Measurements from ENCODE around the gene FHOD3.

Gene FHOD3

DNA sequence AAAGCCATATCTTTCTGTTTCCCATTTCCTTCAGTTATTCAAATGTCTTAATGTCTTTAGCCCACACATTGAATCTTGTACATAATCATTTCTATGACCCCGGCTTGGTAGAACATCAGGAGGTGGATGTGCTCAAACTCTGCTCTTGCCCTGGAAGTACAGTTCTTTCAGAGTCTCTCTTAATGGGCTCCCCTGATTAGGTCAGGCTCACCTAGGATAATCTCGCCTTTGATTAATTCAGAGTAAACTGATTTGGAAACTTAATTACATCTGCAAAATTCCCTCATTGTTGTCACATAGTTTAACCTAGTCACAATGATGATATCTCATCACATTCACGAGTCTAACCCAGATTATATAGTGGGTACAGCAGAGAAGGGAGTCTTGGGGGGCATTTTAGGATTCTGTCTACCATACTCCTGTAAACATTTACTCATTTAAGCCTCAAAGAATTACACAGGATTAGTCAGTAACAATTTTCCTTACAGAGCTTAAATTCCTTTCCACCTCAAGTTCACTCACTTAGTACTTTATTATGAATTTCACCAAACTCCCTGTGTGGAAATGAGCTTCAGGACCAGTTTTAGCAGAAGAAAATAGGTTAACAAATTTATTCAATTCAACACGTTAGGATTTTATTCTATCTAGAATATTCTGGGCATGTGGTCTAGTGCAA lies 135.5 kb downstream of the FHOD3 start:
- TF ChIP-seq, protein P1, sequence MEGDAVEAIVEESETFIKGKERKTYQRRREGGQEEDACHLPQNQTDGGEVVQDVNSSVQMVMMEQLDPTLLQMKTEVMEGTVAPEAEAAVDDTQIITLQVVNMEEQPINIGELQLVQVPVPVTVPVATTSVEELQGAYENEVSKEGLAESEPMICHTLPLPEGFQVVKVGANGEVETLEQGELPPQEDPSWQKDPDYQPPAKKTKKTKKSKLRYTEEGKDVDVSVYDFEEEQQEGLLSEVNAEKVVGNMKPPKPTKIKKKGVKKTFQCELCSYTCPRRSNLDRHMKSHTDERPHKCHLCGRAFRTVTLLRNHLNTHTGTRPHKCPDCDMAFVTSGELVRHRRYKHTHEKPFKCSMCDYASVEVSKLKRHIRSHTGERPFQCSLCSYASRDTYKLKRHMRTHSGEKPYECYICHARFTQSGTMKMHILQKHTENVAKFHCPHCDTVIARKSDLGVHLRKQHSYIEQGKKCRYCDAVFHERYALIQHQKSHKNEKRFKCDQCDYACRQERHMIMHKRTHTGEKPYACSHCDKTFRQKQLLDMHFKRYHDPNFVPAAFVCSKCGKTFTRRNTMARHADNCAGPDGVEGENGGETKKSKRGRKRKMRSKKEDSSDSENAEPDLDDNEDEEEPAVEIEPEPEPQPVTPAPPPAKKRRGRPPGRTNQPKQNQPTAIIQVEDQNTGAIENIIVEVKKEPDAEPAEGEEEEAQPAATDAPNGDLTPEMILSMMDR (IDR thresholded peaks at IDR 0.05; ENCODE audit: low read depth, low read length, missing control alignments): no peak
- no peak for DNase-seq (ENCODE audit: extremely low read depth, low read depth)

DNA sequence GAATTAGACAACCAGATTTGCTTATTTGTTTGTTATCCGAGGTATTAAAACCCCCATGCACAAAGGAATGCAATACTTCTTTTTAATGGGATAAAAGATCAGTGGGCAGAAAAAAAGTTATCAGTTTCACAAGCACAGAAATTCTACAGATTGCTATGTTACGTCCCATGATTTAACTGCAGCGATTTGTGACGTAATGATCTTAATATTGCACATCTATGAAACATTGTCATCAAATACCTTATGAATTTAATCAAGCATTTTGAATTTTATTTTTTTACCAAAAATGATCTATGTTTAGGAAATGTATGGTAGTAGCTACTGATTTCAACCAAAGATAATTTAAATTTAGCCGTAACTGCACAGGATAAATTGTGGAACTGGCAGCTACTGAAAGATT lies 138.9 kb downstream of the FHOD3 start:
- no peak overlapping the region for H3K4me3 ChIP-seq (replicated peaks; ENCODE audit: low read depth, low read length)
- no peak for DNase-seq (ENCODE audit: extremely low read depth, low read depth)
- TF ChIP-seq, protein P1 (IDR thresholded peaks at IDR 0.05; ENCODE audit: low read depth, low read length, missing control alignments): no peak

More for the DNA sequence above, 135.5 kb downstream of the FHOD3 start:
- no peak overlapping the region for H3K4me3 ChIP-seq (replicated peaks; ENCODE audit: low read depth, low read length)

DNA sequence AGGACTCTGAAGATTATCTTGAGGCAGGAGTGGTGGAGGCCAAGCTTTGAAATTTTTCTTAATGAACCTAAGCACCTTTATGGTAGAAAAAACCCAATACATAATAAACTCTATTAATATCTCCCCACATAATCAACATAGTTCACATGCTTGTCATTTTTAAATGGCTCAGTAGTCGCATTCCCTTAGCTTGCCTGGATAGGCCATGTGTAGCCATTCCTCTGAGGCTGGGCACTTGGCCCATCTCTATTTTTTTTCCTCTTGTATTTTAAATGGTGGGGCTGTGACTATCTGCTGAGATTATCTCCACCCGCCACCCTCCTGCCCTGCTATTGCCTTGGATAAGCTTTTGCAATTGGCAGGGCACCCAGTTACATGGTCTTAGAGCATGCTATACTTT lies 143.1 kb downstream of the FHOD3 start:
- no peak for DNase-seq (ENCODE audit: extremely low read depth, low read depth)

DNA sequence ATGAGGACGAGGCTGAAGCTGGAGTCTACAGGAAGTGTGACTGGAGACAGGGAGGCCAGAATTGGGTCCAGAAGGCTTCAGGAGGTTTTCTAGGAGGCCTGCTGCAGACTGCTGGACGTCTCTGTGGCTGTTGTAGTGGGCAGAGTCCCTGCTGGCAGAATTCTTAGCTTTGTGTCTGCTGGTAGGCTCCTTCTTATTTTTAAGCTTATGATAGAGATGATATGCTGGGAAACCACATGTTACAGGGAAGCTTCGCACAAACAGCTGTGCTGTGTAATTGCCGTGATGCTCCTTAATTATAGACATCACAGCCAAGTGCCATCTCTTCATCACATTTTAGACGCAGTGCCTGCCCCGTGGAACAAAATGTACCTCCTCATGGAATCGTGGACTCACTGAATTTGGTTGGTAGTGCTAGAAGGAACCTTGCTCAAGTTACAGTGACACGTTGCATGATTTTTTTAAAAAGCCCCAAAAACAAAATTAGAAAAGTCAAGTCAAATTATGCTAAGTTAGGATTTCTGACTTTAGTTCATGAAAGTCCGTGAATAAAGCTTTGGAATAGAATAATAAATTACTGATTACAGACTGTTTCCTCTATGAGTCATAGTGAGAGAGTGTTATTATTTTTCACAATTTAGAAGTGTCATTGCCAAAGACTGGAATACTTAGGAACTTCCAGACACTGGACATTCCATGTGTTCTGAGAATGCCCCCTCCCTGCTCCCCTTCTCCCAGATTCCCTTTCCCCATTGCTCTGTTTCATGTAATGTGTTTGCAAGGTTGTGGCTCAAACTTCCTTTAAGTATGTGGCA lies 144.1 kb downstream of the FHOD3 start:
- TF ChIP-seq, protein P1 (IDR thresholded peaks at IDR 0.05; ENCODE audit: low read depth, low read length, missing control alignments): no peak
- no peak for DNase-seq (ENCODE audit: extremely low read depth, low read depth)

More for the DNA sequence above, 143.1 kb downstream of the FHOD3 start:
- TF ChIP-seq, protein P1 (IDR thresholded peaks at IDR 0.05; ENCODE audit: low read depth, low read length, missing control alignments): no peak
- H3K4me3 ChIP-seq (replicated peaks; ENCODE audit: low read depth, low read length): no peak overlapping the region

DNA sequence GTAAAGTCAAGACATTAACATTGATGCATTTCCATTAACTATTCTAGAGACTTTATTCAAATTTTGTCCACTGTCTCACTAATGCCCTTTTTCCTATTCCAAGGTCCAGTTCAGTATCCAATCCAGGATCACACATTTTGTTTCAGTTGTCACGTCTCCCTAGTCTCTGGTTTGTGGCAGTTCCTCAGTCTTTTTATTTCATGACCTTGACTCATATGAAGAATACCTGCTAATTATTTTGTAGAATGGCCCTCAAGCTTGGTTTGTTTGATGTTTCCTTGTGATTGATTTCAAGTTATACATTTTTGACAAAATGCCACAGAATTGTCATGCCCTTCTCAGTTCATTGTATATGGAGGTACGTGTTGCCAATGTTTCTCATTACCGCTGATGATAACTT lies 145.2 kb downstream of the FHOD3 start:
- TF ChIP-seq, protein P1 (IDR thresholded peaks at IDR 0.05; ENCODE audit: low read depth, low read length, missing control alignments): no peak
- DNase-seq (ENCODE audit: extremely low read depth, low read depth): no peak
- no peak overlapping the region for H3K4me3 ChIP-seq (replicated peaks; ENCODE audit: low read depth, low read length)

More for the DNA sequence above, 144.1 kb downstream of the FHOD3 start:
- no peak overlapping the region for H3K4me3 ChIP-seq (replicated peaks; ENCODE audit: low read depth, low read length)

DNA sequence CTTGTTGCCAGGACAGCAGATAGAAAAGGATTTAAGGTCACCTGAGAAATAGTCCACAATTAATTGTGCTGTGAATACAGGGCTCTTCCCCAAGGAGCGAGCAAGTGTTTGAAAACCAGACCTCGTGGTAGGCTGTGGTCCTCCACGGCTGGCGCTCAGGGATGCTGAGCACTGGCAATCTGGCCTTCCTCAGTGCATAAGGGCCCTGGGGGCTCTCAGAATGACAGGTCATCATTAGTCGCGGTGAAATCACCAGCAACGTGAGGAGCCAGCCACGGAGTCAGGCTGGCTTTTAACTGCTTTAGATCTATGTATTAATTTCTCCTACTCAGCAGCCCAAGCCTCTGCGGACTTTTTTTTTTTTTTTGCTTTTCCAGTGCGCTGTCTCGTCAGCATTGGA lies 148.5 kb downstream of the FHOD3 start:
- no peak for DNase-seq (ENCODE audit: extremely low read depth, low read depth)
- no peak overlapping the region for H3K4me3 ChIP-seq (replicated peaks; ENCODE audit: low read depth, low read length)
- TF ChIP-seq, protein P1 (IDR thresholded peaks at IDR 0.05; ENCODE audit: low read depth, low read length, missing control alignments): no peak

Data from HFF-Myc (cell line).